Mesangial cell (primary cell): ENCODE measurements around the gene C1orf216. TPM values are rescaled to one million over a fixed set of nuclear protein-coding genes. Genes with fewer than 3 reads are reported as not detected.

ENCODE experiments used
- total RNA-seq: library from RNA; depleted of rRNA; stranded (reverse); fragments of >200 nt; gene quantifications from 2 replicates; pipeline ENCODE4 v1.2.3, GENCODE V29; 2015

The C1orf216 gene
- total RNA-seq: 9.6 and 10.4 TPM in 2 replicates

GRCh38 chr1:35718492-35719336 lies at the start of gene C1orf216:
TSS of gene C1orf216 (minus strand) at chr1:35718884. CDS start at chr1:35716321, 2,563 bp downstream.

Other genes with a start within 250 kb of the C1orf216 start
- 33.7 and 64.9 TPM in 2 replicates for gene KIAA0319L, start 161.5 kb downstream of the C1orf216 start, total RNA-seq
- gene NCDN, start 161.1 kb downstream of the C1orf216 start, total RNA-seq: 24.3 and 37.5 TPM in 2 replicates
- gene TFAP2E, start 145.6 kb downstream of the C1orf216 start, total RNA-seq: 0.33 and 1.3 TPM in 2 replicates
- gene PSMB2, start 77.4 kb downstream of the C1orf216 start, total RNA-seq: 46.0 and 91.3 TPM in 2 replicates
- 1.3 and 19.6 TPM in 2 replicates for gene CLSPN, start 51.1 kb upstream of the C1orf216 start, total RNA-seq
- 2.9 and 9.0 TPM in 2 replicates for gene AGO4, start 89.1 kb upstream of the C1orf216 start, total RNA-seq
- 17.1 and 17.2 TPM in 2 replicates for gene AGO1, start 164.3 kb upstream of the C1orf216 start, total RNA-seq
- gene AGO3, start 212.2 kb upstream of the C1orf216 start, total RNA-seq: 4.2 and 6.0 TPM in 2 replicates